Muscle layer of colon (tissue), 2 donors: ENCODE results near the gene TBC1D8.
A peak's percentile ranks its signal among the peaks of the same experiment; 100 is the strongest.

Experiments used
- H3K27ac ChIP-seq: one replicate; pipeline ENCODE4 v1.7.0; 2013; ENCODE audit warnings: low read depth, mild to moderate bottlenecking, low read length, moderate library complexity
- H3K27me3 ChIP-seq, 2 donors: one replicate each; pipeline ENCODE4 v1.7.0; 2013; ENCODE audit warnings: low read length in 2 of 2, mild to moderate bottlenecking in 2 of 2; ENCODE audit not compliant: insufficient read depth in 2 of 2, control insufficient read depth in 1 of 2
- H3K36me3 ChIP-seq: one replicate; pipeline ENCODE4 v1.7.0; 2013; ENCODE audit warnings: mild to moderate bottlenecking, low read length; ENCODE audit not compliant: insufficient read depth
- H3K4me1 ChIP-seq: one replicate; pipeline ENCODE4 v1.7.0; 2013; ENCODE audit warnings: mild to moderate bottlenecking, low read length; ENCODE audit not compliant: insufficient read depth
- H3K4me3 ChIP-seq, 2 donors: one replicate each; pipeline ENCODE4 v1.7.0; 2013; ENCODE audit warnings: low read length in 2 of 2, low read depth in 1 of 2, mild to moderate bottlenecking in 1 of 2, moderate library complexity in 1 of 2
- H3K9ac ChIP-seq: one replicate; pipeline ENCODE4 v1.7.0; 2013; ENCODE audit warnings: low read length
- H3K9me3 ChIP-seq: one replicate; pipeline ENCODE4 v1.7.0; 2013; ENCODE audit warnings: mild to moderate bottlenecking, low read length
- donor health status: abdominal sarcoma.
- donor health status: Adenocarcinoma of cecum.

Gene TBC1D8

GRCh38 chr2:101151146-101151858 is at the start of gene TBC1D8:
Gene TBC1D8 (minus strand): TSS chr2:101151382. CDS start chr2:101151253, 129 bp downstream.
- Histone ChIP-seq H3K36me3 (no peaks in the 10 kb centered on the region), H3K9ac (peak within 1 kb of the TSS; percentile 39), H3K4me1 (peaks cover 25% of the 10 kb centered on the region), H3K27me3 (no peaks in the 10 kb centered on the region), H3K27ac (peak within 1 kb of the TSS; percentile 88), H3K4me3 (peak within 1 kb of the TSS; percentile 76 to 89), H3K9me3 (no peaks in the 10 kb centered on the region)

GRCh38 chr2:101200676-101201075 is 49.5 kb upstream of the TBC1D8 start:
- Histone ChIP-seq H3K9ac (no peak overlapping the region), H3K27ac (no peak overlapping the region), H3K4me1 (no peaks in the 10 kb centered on the region), H3K36me3 (no peaks in the 10 kb centered on the region), H3K4me3 (no peak overlapping the region), H3K9me3 (no peaks in the 10 kb centered on the region), H3K27me3 (no peaks in the 10 kb centered on the region)

DNA sequence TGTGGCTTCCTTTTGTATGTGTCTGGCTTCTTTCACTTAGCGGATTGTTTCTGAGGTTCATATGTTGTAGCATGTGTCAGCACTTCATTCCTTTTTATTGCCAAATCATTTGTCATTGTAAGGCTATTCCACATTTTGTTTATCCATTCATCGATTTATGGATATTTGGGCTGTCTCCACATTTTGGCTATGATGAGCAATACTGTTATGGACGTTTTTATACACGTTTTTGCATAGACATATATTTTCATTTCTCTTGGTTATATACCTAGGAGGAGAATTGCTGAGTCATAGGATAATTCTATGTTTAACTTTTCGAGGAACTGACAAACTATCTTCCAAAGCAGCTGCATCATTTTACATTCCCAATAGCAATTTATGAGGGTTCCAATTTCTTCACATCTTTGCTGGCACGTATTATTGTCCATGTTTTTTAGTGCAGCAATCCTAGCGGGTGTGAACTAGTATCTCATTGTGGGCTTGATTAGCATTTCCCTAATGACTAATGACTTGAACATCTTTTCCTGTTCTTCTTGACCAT is 48.1 kb upstream of the TBC1D8 start:
- Histone ChIP-seq H3K4me3 (no peak overlapping the region), H3K4me1 (no peaks in the 10 kb centered on the region), H3K9me3 (no peaks in the 10 kb centered on the region), H3K36me3 (no peaks in the 10 kb centered on the region), H3K27me3 (no peaks in the 10 kb centered on the region), H3K27ac (no peak overlapping the region), H3K9ac (no peak overlapping the region)

- Histone ChIP-seq H3K36me3 (no peaks in the 10 kb centered on the region), H3K9ac (no peak overlapping the region), H3K4me1 (no peaks in the 10 kb centered on the region), H3K9me3 (no peaks in the 10 kb centered on the region), H3K27ac (no peak overlapping the region), H3K4me3 (no peak overlapping the region), H3K27me3 (no peaks in the 10 kb centered on the region)
These were observed 46.6 kb upstream of the TBC1D8 start for GRCh38 chr2:101197814-101198213.

- no peaks in the 10 kb centered on the region for H3K36me3 ChIP-seq
- no peaks in the 10 kb centered on the region for H3K27me3 ChIP-seq
- no peak overlapping the region for H3K9ac ChIP-seq
- no peak overlapping the region for H3K4me3 ChIP-seq
- no peaks in the 10 kb centered on the region for H3K9me3 ChIP-seq
- no peaks in the 10 kb centered on the region for H3K4me1 ChIP-seq
- H3K27ac ChIP-seq: no peak overlapping the region
These were observed 46.1 kb upstream of the TBC1D8 start for GRCh38 chr2:101197215-101197745.

DNA sequence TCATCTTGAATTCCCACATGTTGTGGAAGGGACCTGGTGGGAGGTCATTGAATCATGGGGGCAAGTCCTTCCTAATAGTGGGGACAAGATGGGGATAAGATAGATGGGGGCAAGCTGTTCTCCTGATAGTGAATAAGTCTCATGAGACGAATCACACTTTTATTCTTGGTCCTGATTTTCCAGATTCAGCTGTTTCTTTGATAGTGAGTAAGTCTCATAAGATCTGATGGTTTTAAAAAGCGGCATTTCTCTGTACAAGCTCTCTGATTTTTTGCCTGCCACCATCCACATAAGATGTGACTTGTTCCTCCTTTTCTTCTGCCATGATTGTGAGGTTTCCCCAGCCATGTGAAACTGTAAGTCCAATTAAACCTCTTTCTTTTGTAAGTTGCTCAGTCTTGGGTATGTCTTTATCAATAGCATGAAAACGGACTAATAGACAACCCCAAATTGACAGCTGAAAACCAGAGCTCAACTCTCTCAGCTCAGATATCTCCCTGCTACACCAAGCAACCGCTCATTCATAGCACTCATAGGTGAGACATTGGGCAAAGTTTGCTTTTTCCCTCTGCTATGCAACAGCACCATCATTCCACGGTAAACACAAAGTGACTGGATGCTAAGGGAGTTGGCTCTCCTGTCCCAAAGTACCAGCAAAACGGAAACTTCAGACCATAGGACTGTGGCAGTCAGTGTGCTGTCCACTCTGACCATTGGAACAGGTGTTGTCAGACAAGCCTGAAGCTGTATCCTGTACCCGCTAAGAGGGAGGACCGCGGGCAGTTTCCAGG is 44.9 kb upstream of the TBC1D8 start:
- no peaks in the 10 kb centered on the region for H3K27me3 ChIP-seq
- no peaks in the 10 kb centered on the region for H3K4me1 ChIP-seq
- H3K4me3 ChIP-seq: no peak overlapping the region
- no peak overlapping the region for H3K9ac ChIP-seq
- H3K36me3 ChIP-seq: no peaks in the 10 kb centered on the region
- no peak overlapping the region for H3K27ac ChIP-seq
- no peaks in the 10 kb centered on the region for H3K9me3 ChIP-seq

GRCh38 chr2:101193033-101193626 is 41.9 kb upstream of the TBC1D8 start:
- Histone ChIP-seq H3K4me1 (no peaks in the 10 kb centered on the region), H3K27me3 (no peaks in the 10 kb centered on the region), H3K9ac (no peak overlapping the region), H3K4me3 (no peak overlapping the region), H3K9me3 (no peaks in the 10 kb centered on the region), H3K27ac (no peak overlapping the region), H3K36me3 (no peaks in the 10 kb centered on the region)

DNA sequence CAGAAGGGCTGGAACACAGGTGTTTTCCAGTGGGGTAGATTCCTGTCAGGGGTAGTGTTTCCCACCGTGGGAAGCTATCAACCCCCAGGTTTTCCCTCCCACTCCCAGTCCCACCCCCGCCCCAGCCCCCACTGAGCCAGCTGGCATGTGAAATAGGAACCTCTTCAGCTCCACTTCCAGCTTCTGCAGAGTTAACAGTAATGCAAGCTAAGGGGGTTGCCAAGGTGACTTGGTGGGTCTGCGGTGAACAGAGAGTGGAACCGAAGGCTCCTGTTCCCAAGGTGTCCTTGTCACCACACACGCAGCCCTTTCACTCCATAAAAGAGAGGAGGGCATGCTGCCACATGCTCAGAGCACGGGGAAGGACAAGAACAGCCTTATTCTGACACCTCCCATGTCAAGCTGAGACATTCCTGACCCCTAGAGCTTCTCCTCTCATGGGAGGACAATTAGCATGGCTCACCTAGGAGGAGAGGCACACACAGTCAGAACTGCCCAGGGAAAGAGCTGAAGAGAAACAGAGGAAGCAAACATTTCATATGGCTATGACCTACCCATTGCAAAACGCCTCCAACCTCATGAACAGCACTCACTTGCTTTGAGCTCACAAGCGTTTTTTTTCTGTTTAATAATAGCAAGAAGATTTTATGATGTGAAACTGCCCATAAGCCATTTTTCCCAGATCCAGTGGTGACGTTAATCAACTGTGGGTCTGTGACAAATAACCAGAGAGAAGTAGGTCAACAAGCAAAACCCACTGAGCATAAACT is 39.8 kb upstream of the TBC1D8 start:
- no peak overlapping the region for H3K27ac ChIP-seq

DNA sequence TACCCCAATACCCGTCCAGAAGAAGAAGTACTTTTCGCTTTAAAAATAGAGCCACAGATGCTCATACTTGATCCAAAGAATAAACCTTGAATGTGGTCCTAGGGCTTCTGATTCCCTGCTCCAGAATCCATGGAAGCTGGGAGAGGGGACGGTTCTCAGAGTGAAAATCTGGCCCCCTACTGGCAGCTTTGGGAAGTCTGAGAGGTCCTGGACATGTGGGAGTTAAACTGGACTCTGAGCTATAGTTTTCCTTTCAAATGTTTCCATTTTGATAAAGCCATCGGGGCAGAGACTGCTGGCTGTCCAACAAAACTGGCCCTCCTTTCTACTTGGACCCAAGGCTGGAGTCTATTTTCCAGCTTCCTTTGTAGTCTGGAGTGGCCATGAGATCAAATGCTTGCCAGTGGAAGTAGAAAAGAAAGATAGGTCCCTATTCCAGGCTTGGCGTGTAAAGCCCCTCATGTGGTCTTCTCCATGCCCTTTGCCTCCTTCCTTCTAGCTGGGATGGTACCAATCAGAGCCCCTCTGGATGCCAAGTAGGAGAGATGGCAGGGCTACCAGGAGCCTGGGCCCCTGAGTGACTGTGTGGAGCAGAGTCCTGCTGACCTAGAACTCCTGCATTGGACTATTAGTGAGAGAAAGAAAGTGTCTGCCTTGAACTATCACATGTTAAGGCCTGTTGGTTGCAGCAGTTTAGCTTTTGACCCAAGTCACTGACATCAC is 37.7 kb upstream of the TBC1D8 start:
- Histone ChIP-seq H3K9me3 (no peaks in the 10 kb centered on the region), H3K9ac (no peak overlapping the region), H3K27me3 (no peaks in the 10 kb centered on the region)

More for the DNA sequence above, 39.8 kb upstream of the TBC1D8 start:
- no peaks in the 10 kb centered on the region for H3K9me3 ChIP-seq
- H3K4me1 ChIP-seq: no peaks in the 10 kb centered on the region
- no peak overlapping the region for H3K4me3 ChIP-seq
- no peaks in the 10 kb centered on the region for H3K36me3 ChIP-seq
- H3K27me3 ChIP-seq: no peaks in the 10 kb centered on the region
- H3K9ac ChIP-seq: no peak overlapping the region

DNA sequence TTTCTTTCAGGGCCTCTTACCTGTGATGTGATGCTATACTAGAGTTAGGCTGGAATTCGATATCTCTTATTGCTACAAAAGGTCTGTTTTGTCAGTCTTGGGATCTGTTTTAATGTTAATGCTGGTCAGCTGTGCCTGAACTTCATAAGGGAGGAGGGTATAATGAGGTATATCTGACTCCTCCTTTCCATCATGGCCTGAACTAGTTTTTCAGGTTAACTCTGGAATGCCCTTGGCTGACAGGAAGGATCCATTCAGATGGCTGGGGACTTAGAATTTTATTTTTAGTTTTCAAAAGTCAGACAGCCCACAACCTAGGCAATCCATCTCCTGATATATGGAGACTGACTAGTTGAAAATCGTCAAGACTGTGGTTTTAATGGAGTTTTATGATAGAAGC is 35.9 kb upstream of the TBC1D8 start:
- Histone ChIP-seq H3K36me3 (no peaks in the 10 kb centered on the region), H3K9ac (no peak overlapping the region), H3K27ac (no peak overlapping the region), H3K4me3 (no peak overlapping the region), H3K4me1 (no peaks in the 10 kb centered on the region), H3K27me3 (no peaks in the 10 kb centered on the region), H3K9me3 (no peaks in the 10 kb centered on the region)

More for the DNA sequence above, 37.7 kb upstream of the TBC1D8 start:
- Histone ChIP-seq H3K4me3 (no peak overlapping the region), H3K4me1 (no peaks in the 10 kb centered on the region), H3K36me3 (no peaks in the 10 kb centered on the region), H3K27ac (no peak overlapping the region)
